ENCODE results near the gene RNF123. TPM values are rescaled to one million over a fixed set of nuclear protein-coding genes. Genes with fewer than 3 reads are reported as not detected.
"Not testable (repeated sequence)": the region's sequence is repeated elsewhere in the genome, so short reads cannot be mapped to it uniquely, and the experiment has no call there.

Gene RNF123
- total and polyA plus RNA-seq, 2 donors (not counting 1 experiment from before 2014, with no cell fraction given): 51.8 to 69.0 TPM

- peaks cover 5% of the 10 kb centered on the region for H3K4me1 Mint-ChIP-seq
- Histone ChIP-seq H3K36me3 (replicated peaks in 1 of 2; ENCODE audit: control extremely low read depth in 1 of 2, control insufficient read depth in 1 of 2, extremely low read depth in 1 of 2, insufficient read depth in 2 of 2, low read length in 1 of 2) (peaks cover 0 to 66% of the 10 kb centered on the region in 2 experiments), H3K79me2 (ENCODE audit: control insufficient read depth, insufficient read depth, low read length) (no peaks in the 10 kb centered on the region), H4K20me1 (ENCODE audit: control insufficient read depth, insufficient read depth, low read length, poor library complexity, severe bottlenecking) (peaks cover 30% of the 10 kb centered on the region), H3K4me1 (ENCODE audit: control insufficient read depth in 2 of 2, insufficient read depth in 2 of 2, low read length in 2 of 2) (peaks cover 0 to 8% of the 10 kb centered on the region in 2 donors), H3K9me3 (ENCODE audit: control extremely low read depth in 1 of 3, control insufficient read depth in 2 of 3, insufficient read depth in 1 of 3, low read length in 2 of 3) (no peaks in the 10 kb centered on the region), H3K4me2 (replicated peaks; ENCODE audit: low read depth, low read length, poor library complexity, severe bottlenecking) (no peak overlapping the region), H3K9ac (ENCODE audit: low read length) (no peak overlapping the region), H2AFZ (ENCODE audit: insufficient read depth, low read depth, low read length, poor library complexity, severe bottlenecking) (no peak overlapping the region), H3K27ac (ENCODE audit: low read length in 2 of 2) (no peak overlapping the region), H3K27me3 (replicated peaks in 1 of 4; ENCODE audit: control extremely low read depth in 1 of 4, control insufficient read depth in 3 of 4, insufficient read depth in 4 of 4, low read length in 3 of 4) (peaks cover 0 to 4% (median 0%) of the 10 kb centered on the region in 4 experiments), H3K4me3 (ENCODE audit: control extremely low read depth in 1 of 5, extremely low read depth in 1 of 5, insufficient read depth in 1 of 5, low read depth in 2 of 5, low read length in 4 of 5) (no peak overlapping the region)
- TF ChIP-seq CTCF (IDR thresholded peaks at IDR 0.05) (no peak), EZH2 (IDR thresholded peaks at IDR 0.05; ENCODE audit: borderline replicate concordance, insufficient read depth, low read depth, low read length, poor library complexity, severe bottlenecking) (no peak)
- ATAC-seq (ENCODE audit: low read depth): no peak
- no peak overlapping the region for H3K27ac Mint-ChIP-seq
- intact Hi-C loops (cut with micrococcal nuclease): no loop called here
- ChIA-PET CTCF (no interaction called here), POLR2A (no interaction called here)
- no peak for DNase-seq
- H3K9me3 Mint-ChIP-seq (ENCODE audit: insufficient read depth): no peaks in the 10 kb centered on the region
- WGBS (ENCODE audit: insufficient coverage): 98% methylated on average over 4 of the region's 4 CpGs
- H3K27me3 Mint-ChIP-seq: no peaks in the 10 kb centered on the region
- H3K4me3 Mint-ChIP-seq: no peak overlapping the region
Measured at GRCh38 chr3:49681543-49681942, 7.8 kb upstream of the RNF123 start.

- no peak overlapping the region for H3K9ac ChIP-seq (ENCODE audit: low read length)
- H2AFZ ChIP-seq (ENCODE audit: insufficient read depth, low read depth, low read length, poor library complexity, severe bottlenecking): no peak overlapping the region
- no peaks in the 10 kb centered on the region for H3K9me3 ChIP-seq (ENCODE audit: control extremely low read depth in 1 of 3, control insufficient read depth in 2 of 3, insufficient read depth in 1 of 3, low read length in 2 of 3)
- H3K27ac Mint-ChIP-seq: no peak overlapping the region
- H3K27me3 Mint-ChIP-seq: peaks cover 3% of the 10 kb centered on the region
- H3K4me1 ChIP-seq (ENCODE audit: control insufficient read depth in 2 of 2, insufficient read depth in 2 of 2, low read length in 2 of 2): peaks cover 5 to 14% of the 10 kb centered on the region in 2 donors
- DNase-seq: no peak
- no peak overlapping the region for H3K4me3 Mint-ChIP-seq
- WGBS (ENCODE audit: insufficient coverage): 88% methylated on average over 4 of the region's 6 CpGs
- no peak overlapping the region for H3K27ac ChIP-seq (ENCODE audit: low read length in 2 of 2)
- H3K9me3 Mint-ChIP-seq (ENCODE audit: insufficient read depth): no peaks in the 10 kb centered on the region
- H3K27me3 ChIP-seq (replicated peaks in 1 of 4; ENCODE audit: control extremely low read depth in 1 of 4, control insufficient read depth in 3 of 4, insufficient read depth in 4 of 4, low read length in 3 of 4): peaks cover 0 to 13% (median 0%) of the 10 kb centered on the region in 4 experiments
- H4K20me1 ChIP-seq (ENCODE audit: control insufficient read depth, insufficient read depth, low read length, poor library complexity, severe bottlenecking): peaks cover 19% of the 10 kb centered on the region
- H3K4me2 ChIP-seq (replicated peaks; ENCODE audit: low read depth, low read length, poor library complexity, severe bottlenecking): no peak overlapping the region
- intact Hi-C loops (cut with micrococcal nuclease): no loop called here
- no peak for ATAC-seq (ENCODE audit: low read depth)
- H3K36me3 ChIP-seq (replicated peaks in 1 of 2; ENCODE audit: control extremely low read depth in 1 of 2, control insufficient read depth in 1 of 2, extremely low read depth in 1 of 2, insufficient read depth in 2 of 2, low read length in 1 of 2): peaks cover 0 to 50% of the 10 kb centered on the region in 2 experiments
- POLR2A ChIA-PET: no interaction called here
- TF ChIP-seq EZH2 (IDR thresholded peaks at IDR 0.05; ENCODE audit: borderline replicate concordance, insufficient read depth, low read depth, low read length, poor library complexity, severe bottlenecking): no peak
- TF ChIP-seq CTCF (IDR thresholded peaks at IDR 0.05): no peak
- CTCF ChIA-PET: interaction anchor here (0.6 kb wide), 1 partner anchor 621 kb away, joined by 3 read pairs; no protein-coding TSS in a partner anchor
- H3K79me2 ChIP-seq (ENCODE audit: control insufficient read depth, insufficient read depth, low read length): no peaks in the 10 kb centered on the region
- no peak overlapping the region for H3K4me3 ChIP-seq (ENCODE audit: control extremely low read depth in 1 of 5, extremely low read depth in 1 of 5, insufficient read depth in 1 of 5, low read depth in 2 of 5, low read length in 4 of 5)
- H3K4me1 Mint-ChIP-seq: peaks cover 9% of the 10 kb centered on the region
Measured at GRCh38 chr3:49683162-49683561, 6.2 kb upstream of the RNF123 start.

GRCh38 chr3:49684453-49684852 lies 4.9 kb upstream of the RNF123 start:
- H3K36me3 ChIP-seq (replicated peaks in 1 of 2; ENCODE audit: control extremely low read depth in 1 of 2, control insufficient read depth in 1 of 2, extremely low read depth in 1 of 2, insufficient read depth in 2 of 2, low read length in 1 of 2): peaks cover 0 to 37% of the 10 kb centered on the region in 2 experiments
- peaks cover 19% of the 10 kb centered on the region for H3K4me1 Mint-ChIP-seq
- H3K79me2 ChIP-seq (ENCODE audit: control insufficient read depth, insufficient read depth, low read length); H3K4me3 Mint-ChIP-seq; H3K4me3 ChIP-seq (ENCODE audit: control extremely low read depth in 1 of 5, extremely low read depth in 1 of 5, insufficient read depth in 1 of 5, low read depth in 2 of 5, low read length in 4 of 5); H2AFZ ChIP-seq (ENCODE audit: insufficient read depth, low read depth, low read length, poor library complexity, severe bottlenecking); H3K4me2 ChIP-seq (replicated peaks; ENCODE audit: low read depth, low read length, poor library complexity, severe bottlenecking); DNase-seq; intact Hi-C loops (cut with micrococcal nuclease); CTCF ChIA-PET; H3K9ac ChIP-seq (ENCODE audit: low read length); H3K27ac Mint-ChIP-seq; H3K27ac ChIP-seq (ENCODE audit: low read length in 2 of 2); ATAC-seq (ENCODE audit: low read depth); POLR2A ChIA-PET; H3K9me3 ChIP-seq (ENCODE audit: control extremely low read depth in 1 of 3, control insufficient read depth in 2 of 3, insufficient read depth in 1 of 3, low read length in 2 of 3); H4K20me1 ChIP-seq (ENCODE audit: control insufficient read depth, insufficient read depth, low read length, poor library complexity, severe bottlenecking); H3K9me3 Mint-ChIP-seq (ENCODE audit: insufficient read depth); H3K27me3 Mint-ChIP-seq: not testable (repeated sequence)
- no CpG with 5 or more reads among the region's 2 CpGs for WGBS (ENCODE audit: insufficient coverage)
- peaks cover 0 to 13% (median 0%) of the 10 kb centered on the region in 4 experiments for H3K27me3 ChIP-seq (replicated peaks in 1 of 4; ENCODE audit: control extremely low read depth in 1 of 4, control insufficient read depth in 3 of 4, insufficient read depth in 4 of 4, low read length in 3 of 4)
- H3K4me1 ChIP-seq (ENCODE audit: control insufficient read depth in 2 of 2, insufficient read depth in 2 of 2, low read length in 2 of 2): peaks cover 9 to 21% of the 10 kb centered on the region in 2 donors
